Neural cell (in vitro differentiated cells): ENCODE data around the gene EIF5A. TPM values are rescaled to one million over a fixed set of nuclear protein-coding genes. Genes with fewer than 3 reads are reported as not detected.
"Not testable (repeated sequence)": the region's sequence is repeated elsewhere in the genome, so short reads cannot be mapped to it uniquely, and the experiment has no call there.

Source experiments
- H2AFZ ChIP-seq: fragments of 200-600, 300-800 bp; sonication (generic), shearing (Covaris generic); 2 replicates; pipeline ENCODE4 v1.6.0; 2014; ENCODE audit warnings: low read depth, mild to moderate bottlenecking, antibody characterized with exemption, low read length, moderate library complexity
- H3F3A ChIP-seq: fragments of 200-600 bp; shearing (Covaris generic); 2 replicates; pipeline ENCODE4 v1.6.1; 2016; ENCODE audit warnings: mild to moderate bottlenecking, moderate library complexity, mixed read lengths, antibody characterized with exemption, low read length; ENCODE audit not compliant: insufficient read depth, poor library complexity, severe bottlenecking
- H3K27ac ChIP-seq: fragments of 200-600, 300-800 bp; sonication (generic), shearing (Covaris generic); 2 replicates; pipeline ENCODE4 v1.5.1; 2014; ENCODE audit warnings: mild to moderate bottlenecking, low read length, moderate library complexity
- H3K27me3 ChIP-seq: fragments of 300-800, 200-600 bp; sonication (generic), shearing (Covaris generic); 2 replicates; pipeline ENCODE4 v1.6.0; 2014; ENCODE audit warnings: mild to moderate bottlenecking, low read depth, low read length, moderate library complexity; ENCODE audit not compliant: insufficient read depth
- H3K36me3 ChIP-seq: fragments of 300-800, 200-600 bp; sonication (generic), shearing (Covaris generic); 2 replicates; pipeline ENCODE4 v1.5.1; 2014; ENCODE audit warnings: mild to moderate bottlenecking, antibody characterized with exemption, low read length, moderate library complexity; ENCODE audit not compliant: insufficient read depth
- H3K4me2 ChIP-seq: fragments of 300-800, 200-600 bp; sonication (generic), shearing (Covaris generic); 2 replicates; pipeline ENCODE4 v1.6.0; 2014; ENCODE audit warnings: mild to moderate bottlenecking, low read length
- H3K4me3 ChIP-seq: fragments of 300-800, 200-600 bp; sonication (generic), shearing (Covaris generic); 2 replicates; pipeline ENCODE4 v1.5.1; 2014; ENCODE audit warnings: mild to moderate bottlenecking, low read length, moderate library complexity
- H3K79me2 ChIP-seq: fragments of 200-600 bp; shearing (Covaris generic); replicated peaks from 2 replicates; pipeline ENCODE4 v1.6.0; 2014; ENCODE audit warnings: mild to moderate bottlenecking, low read length, moderate library complexity; ENCODE audit not compliant: insufficient read depth
- H3K9ac ChIP-seq: fragments of 300-800, 200-600 bp; sonication (generic), shearing (Covaris generic); 2 replicates; pipeline ENCODE4 v1.6.1; 2016; ENCODE audit warnings: mild to moderate bottlenecking, low read length, mixed read lengths
- H3K9me2 ChIP-seq: fragments of 200-600 bp; shearing (Covaris generic); 2 replicates; pipeline ENCODE4 v1.6.1; 2016; ENCODE audit warnings: mild to moderate bottlenecking, low read length, mixed read lengths; ENCODE audit not compliant: insufficient read depth
- H3K9me3 ChIP-seq: fragments of 200-600, 300-800 bp; sonication (generic), shearing (Covaris generic); 2 replicates; pipeline ENCODE4 v1.6.1; 2016; ENCODE audit warnings: mild to moderate bottlenecking, mixed run types, low read length, moderate library complexity, mixed read lengths
- H4K20me1 ChIP-seq: fragments of 200-600 bp; shearing (Covaris generic); 2 replicates; pipeline ENCODE4 v1.6.1; 2016; ENCODE audit warnings: mild to moderate bottlenecking, mixed run types; ENCODE audit not compliant: insufficient read depth
- CTCF ChIP-seq: fragments of 450-650 bp; IDR thresholded peaks from 2 replicates; pipeline ENCODE4 v1.5.1; 2014; ENCODE audit warnings: antibody characterized with exemption, mild to moderate bottlenecking, moderate library complexity; ENCODE audit not compliant: poor library complexity, severe bottlenecking
- EP300 ChIP-seq: fragments of 450-650 bp; conservative IDR thresholded peaks from 2 replicates; pipeline ENCODE4 v1.6.1; 2014; ENCODE audit warnings: antibody characterized with exemption, mild to moderate bottlenecking, moderate library complexity; ENCODE audit not compliant: poor library complexity, severe bottlenecking
- EZH2 ChIP-seq: fragments of 200-600, 300-800 bp; shearing (Covaris generic), sonication (generic); IDR thresholded peaks from 2 replicates; pipeline ENCODE4 v1.6.1; 2014; ENCODE audit warnings: antibody characterized with exemption, low read length, borderline replicate concordance, mild to moderate bottlenecking; ENCODE audit not compliant: insufficient read depth, poor library complexity, severe bottlenecking
- MXI1 ChIP-seq: fragments of 450-650 bp; conservative IDR thresholded peaks from 2 replicates; pipeline ENCODE4 v1.6.1; 2014; ENCODE audit warnings: antibody characterized with exemption, mild to moderate bottlenecking; ENCODE audit not compliant: poor library complexity, severe bottlenecking
- POLR2AphosphoS5 ChIP-seq: IDR thresholded peaks from 2 replicates; pipeline ENCODE4 v1.6.1; 2012
- RAD21 ChIP-seq: fragments of 450-650 bp; conservative IDR thresholded peaks from 2 replicates; pipeline ENCODE4 v1.6.1; 2014; ENCODE audit warnings: antibody characterized with exemption, mild to moderate bottlenecking, moderate library complexity
- REST ChIP-seq: IDR thresholded peaks from 2 replicates; pipeline ENCODE4 v1.6.1; 2012; ENCODE audit warnings: borderline replicate concordance
- SMC3 ChIP-seq: fragments of 450-650 bp; conservative IDR thresholded peaks from 2 replicates; pipeline ENCODE4 v1.6.1; 2014; ENCODE audit warnings: antibody characterized with exemption, mild to moderate bottlenecking, moderate library complexity; ENCODE audit not compliant: poor library complexity
- TAF1 ChIP-seq: IDR thresholded peaks from 2 replicates; pipeline ENCODE4 v1.6.1; 2012; ENCODE audit warnings: low read depth
- polyA plus RNA-seq: library from polyadenylated mRNA; depleted of rRNA; stranded (reverse); fragments of >200 nt; gene quantifications from 2 replicates; pipeline ENCODE4 v1.2.3, GENCODE V29; 2014

Gene EIF5A
- polyA plus RNA-seq, 1 donor from 2014 or later = 164 TPM

- TF ChIP-seq CTCF (no peak), SMC3 (no peak), POLR2AphosphoS5 (no peak), EZH2 (no peak)
- H3K9me2 ChIP-seq = no peaks in the 10 kb centered on the region
- no peaks in the 10 kb centered on the region for H4K20me1 ChIP-seq
- no peaks in the 10 kb centered on the region for H3K27me3 ChIP-seq
- peak overlapping the region; percentile 93 for H3K27ac ChIP-seq
- H2AFZ ChIP-seq = peak overlapping the region; percentile 61
- no peaks in the 10 kb centered on the region for H3K9me3 ChIP-seq
- no peak overlapping the region for H3K4me2 ChIP-seq
- peak overlapping the region; percentile 92 for H3K4me3 ChIP-seq
- peak overlapping the region; percentile 81 for H3K9ac ChIP-seq
- H3F3A ChIP-seq = no peaks in the 10 kb centered on the region
- H3K79me2 ChIP-seq = peaks cover 9% of the 10 kb centered on the region
- no peaks in the 10 kb centered on the region for H3K36me3 ChIP-seq
Observed at GRCh38 chr17:7330638-7331015, 23.2 kb downstream of the EIF5A start.

GRCh38 chr17:7332111-7332510, 24.7 kb downstream of the EIF5A start:
- H3K4me2 ChIP-seq = no peak overlapping the region
- no peak overlapping the region for H3K4me3 ChIP-seq

GRCh38 chr17:7332600-7333069, 25.2 kb downstream of the EIF5A start:
- not testable (repeated sequence) for H3K4me2 ChIP-seq, H2AFZ ChIP-seq

More at GRCh38 chr17:7332111-7332510, 24.7 kb downstream of the EIF5A start:
- Histone ChIP-seq H3K9me2 (no peaks in the 10 kb centered on the region), H3F3A (no peaks in the 10 kb centered on the region), H4K20me1 (no peaks in the 10 kb centered on the region), H3K79me2 (peaks cover 9% of the 10 kb centered on the region), H2AFZ (no peak overlapping the region), H3K27me3 (no peaks in the 10 kb centered on the region), H3K36me3 (no peaks in the 10 kb centered on the region), H3K27ac (no peak overlapping the region), H3K9me3 (no peaks in the 10 kb centered on the region), H3K9ac (no peak overlapping the region)
- TF ChIP-seq REST (no peak), SMC3 (no peak), EP300 (no peak), CTCF (no peak), TAF1 (no peak), RAD21 (no peak), MXI1 (no peak), EZH2 (no peak), POLR2AphosphoS5 (no peak)

More at GRCh38 chr17:7332600-7333069, 25.2 kb downstream of the EIF5A start:
- not testable (repeated sequence) for H3K27me3 ChIP-seq, H3K9me3 ChIP-seq, H3K27ac ChIP-seq, H3K79me2 ChIP-seq, H3F3A ChIP-seq, H3K4me3 ChIP-seq, H3K36me3 ChIP-seq, H3K9ac ChIP-seq, H4K20me1 ChIP-seq, H3K9me2 ChIP-seq
